ENCODE measurements around the gene SIK2. TPM values are rescaled to one million over a fixed set of nuclear protein-coding genes. Genes with fewer than 3 reads are reported as not detected.
A peak's percentile ranks its signal among the peaks of the same experiment; 100 is the strongest.

Gene SIK2
- total RNA-seq = 7.1 and 8.1 TPM in 2 replicates

DNA sequence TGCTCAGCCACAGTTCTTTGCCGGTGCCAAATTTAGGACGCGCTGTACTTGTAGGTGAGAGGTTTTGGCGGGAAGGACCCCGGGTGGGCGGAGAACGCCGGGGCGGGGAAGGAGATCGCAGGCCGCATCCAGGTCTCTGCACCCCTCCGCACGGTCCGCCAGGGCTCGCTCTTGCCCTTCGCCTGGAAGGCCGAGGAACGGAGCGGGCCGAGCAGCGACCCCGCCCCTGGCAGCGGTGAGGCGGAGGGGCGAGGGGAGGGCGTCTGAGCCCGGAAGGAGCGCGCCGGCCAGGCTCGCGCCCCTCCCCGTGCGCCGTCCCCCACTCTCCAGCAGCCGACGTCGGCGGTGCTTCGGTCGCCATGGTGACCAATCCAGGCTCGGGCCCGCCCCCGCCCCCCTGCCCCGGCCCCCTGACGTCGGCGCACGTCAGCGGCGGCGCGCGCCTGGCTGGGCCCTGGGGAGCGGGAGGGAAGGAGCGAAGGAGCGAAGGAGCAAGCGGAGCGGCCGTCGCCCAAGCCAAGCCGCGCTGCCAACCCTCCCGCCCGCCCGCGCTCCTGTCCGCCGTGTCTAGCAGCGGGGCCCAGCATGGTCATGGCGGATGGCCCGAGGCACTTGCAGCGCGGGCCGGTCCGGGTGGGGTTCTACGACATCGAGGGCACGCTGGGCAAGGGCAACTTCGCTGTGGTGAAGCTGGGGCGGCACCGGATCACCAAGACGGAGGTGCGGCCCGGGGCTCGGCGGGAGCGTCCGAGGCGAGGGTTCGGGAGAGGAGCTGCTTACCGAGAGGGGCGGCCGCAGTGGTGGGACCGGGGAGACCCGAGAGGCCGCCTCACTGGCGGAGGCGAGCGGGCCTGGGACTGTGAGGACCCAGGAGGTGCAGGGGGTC lies at the start of gene SIK2:
Gene SIK2 (plus strand): TSS at position 471 of the 886 bp plus-strand sequence. CDS start 115 bp downstream, at position 586.
- peak within 1 kb of the TSS; percentile 83 for H3K4me3 ChIP-seq (ENCODE audit: low read depth, low read length)
- TF ChIP-seq, protein P1, sequence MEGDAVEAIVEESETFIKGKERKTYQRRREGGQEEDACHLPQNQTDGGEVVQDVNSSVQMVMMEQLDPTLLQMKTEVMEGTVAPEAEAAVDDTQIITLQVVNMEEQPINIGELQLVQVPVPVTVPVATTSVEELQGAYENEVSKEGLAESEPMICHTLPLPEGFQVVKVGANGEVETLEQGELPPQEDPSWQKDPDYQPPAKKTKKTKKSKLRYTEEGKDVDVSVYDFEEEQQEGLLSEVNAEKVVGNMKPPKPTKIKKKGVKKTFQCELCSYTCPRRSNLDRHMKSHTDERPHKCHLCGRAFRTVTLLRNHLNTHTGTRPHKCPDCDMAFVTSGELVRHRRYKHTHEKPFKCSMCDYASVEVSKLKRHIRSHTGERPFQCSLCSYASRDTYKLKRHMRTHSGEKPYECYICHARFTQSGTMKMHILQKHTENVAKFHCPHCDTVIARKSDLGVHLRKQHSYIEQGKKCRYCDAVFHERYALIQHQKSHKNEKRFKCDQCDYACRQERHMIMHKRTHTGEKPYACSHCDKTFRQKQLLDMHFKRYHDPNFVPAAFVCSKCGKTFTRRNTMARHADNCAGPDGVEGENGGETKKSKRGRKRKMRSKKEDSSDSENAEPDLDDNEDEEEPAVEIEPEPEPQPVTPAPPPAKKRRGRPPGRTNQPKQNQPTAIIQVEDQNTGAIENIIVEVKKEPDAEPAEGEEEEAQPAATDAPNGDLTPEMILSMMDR (conservative IDR thresholded peaks at IDR 0.05; ENCODE audit: low read depth, low read length) = peak; percentile 84
- no peak for DNase-seq (ENCODE audit: low read depth)

DNA sequence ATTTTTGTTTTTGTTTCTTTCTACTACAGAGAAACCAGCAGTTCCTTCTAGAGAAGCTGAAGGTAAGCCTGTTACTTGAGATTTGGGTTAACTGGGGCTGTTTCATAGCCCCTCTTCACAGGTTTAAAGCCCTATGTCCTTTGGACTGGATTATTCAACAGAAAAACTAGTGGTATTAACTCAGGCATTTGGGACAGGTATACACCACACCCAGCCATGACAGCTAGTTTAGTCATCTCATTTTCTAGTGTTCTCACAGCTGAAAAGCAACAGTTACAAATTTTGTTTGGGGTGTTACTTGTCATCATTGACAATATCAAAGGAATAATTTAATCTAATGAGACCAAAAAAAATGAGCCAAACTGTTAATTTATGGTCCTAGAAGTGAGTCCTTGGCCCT lies 47.7 kb upstream of the SIK2 start:
- TF ChIP-seq, protein P1 (conservative IDR thresholded peaks at IDR 0.05; ENCODE audit: low read depth, low read length) = no peak
- no peak overlapping the region for H3K4me3 ChIP-seq (ENCODE audit: low read depth, low read length)
- DNase-seq (ENCODE audit: low read depth) = no peak

DNA sequence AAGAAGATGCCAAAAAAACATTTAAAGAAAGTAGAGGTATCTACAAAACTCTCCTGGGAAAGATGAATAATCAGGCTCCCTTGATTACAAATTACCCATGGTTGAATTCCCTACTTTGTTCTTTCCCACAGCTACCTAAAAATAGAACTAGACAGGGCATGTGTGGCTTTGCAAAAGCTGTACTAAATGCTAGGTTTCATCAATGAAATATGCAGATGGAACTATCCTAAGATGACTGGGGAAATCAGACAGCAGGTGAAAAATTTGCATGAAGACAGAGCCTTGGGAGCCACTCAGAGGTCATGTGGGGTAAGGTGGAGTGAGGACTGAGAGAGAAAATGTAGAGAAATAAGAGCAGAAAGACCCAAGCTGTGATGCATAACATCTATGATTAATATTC lies 47.0 kb upstream of the SIK2 start:
- no peak for DNase-seq (ENCODE audit: low read depth)
- TF ChIP-seq, protein P1 (conservative IDR thresholded peaks at IDR 0.05; ENCODE audit: low read depth, low read length) = no peak
- H3K4me3 ChIP-seq (ENCODE audit: low read depth, low read length) = no peak overlapping the region

DNA sequence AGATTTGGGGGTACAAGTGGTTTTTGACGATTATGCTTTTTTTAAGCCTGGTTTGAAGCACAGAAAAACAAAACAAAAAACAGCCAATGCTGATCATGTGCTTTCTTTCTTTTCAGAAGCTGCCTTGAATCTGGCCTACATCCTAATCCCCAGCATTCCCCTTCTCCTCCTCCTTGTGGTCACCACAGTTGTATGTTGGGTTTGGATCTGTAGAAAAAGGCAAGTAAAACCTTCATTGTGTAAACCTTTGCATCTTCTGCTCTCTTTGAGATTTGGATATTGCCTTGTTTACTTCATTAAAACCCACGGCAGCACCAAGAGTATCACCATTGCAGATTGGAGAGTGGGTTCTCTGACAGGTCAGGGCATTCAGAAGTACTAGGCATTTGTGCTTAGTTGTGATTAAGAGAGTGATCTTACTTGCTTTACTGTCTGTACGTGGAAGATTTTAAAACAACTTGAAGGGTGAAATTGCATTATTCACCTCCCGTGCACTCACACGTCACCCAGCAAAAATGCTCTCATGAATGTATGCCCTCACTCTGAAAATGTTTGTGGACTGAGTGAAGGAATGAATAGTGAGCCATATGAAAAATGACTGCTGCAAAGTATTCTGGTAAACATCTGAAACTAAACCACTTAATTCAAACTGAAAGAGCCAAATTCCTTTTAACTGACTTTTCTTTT lies 44.7 kb upstream of the SIK2 start:
- no peak for DNase-seq (ENCODE audit: low read depth)
- TF ChIP-seq, protein P1 (conservative IDR thresholded peaks at IDR 0.05; ENCODE audit: low read depth, low read length) = no peak
- no peak overlapping the region for H3K4me3 ChIP-seq (ENCODE audit: low read depth, low read length)

DNA sequence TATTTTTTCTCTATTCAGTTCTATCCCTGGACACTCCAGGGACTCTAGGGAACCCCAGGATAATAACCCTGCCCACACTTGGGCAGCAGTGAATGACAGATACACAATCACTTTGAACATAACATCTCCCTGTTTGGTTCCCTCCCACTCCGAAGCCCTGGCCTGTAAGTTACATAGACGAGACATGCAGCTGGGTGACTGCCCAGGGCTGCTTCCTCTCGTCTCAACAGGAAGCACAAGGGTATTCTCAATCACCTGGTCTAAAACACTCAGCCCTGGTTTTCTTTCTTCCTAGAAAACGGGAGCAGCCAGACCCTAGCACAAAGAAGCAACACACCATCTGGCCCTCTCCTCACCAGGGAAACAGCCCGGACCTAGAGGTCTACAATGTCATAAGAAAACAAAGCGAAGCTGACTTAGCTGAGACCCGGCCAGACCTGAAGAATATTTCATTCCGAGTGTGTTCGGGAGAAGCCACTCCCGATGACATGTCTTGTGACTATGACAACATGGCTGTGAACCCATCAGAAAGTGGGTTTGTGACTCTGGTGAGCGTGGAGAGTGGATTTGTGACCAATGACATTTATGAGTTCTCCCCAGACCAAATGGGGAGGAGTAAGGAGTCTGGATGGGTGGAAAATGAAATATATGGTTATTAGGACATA lies 42.3 kb upstream of the SIK2 start:
- TF ChIP-seq, protein P1 (conservative IDR thresholded peaks at IDR 0.05; ENCODE audit: low read depth, low read length) = no peak
- H3K4me3 ChIP-seq (ENCODE audit: low read depth, low read length) = no peak overlapping the region
- no peak for DNase-seq (ENCODE audit: low read depth)

DNA sequence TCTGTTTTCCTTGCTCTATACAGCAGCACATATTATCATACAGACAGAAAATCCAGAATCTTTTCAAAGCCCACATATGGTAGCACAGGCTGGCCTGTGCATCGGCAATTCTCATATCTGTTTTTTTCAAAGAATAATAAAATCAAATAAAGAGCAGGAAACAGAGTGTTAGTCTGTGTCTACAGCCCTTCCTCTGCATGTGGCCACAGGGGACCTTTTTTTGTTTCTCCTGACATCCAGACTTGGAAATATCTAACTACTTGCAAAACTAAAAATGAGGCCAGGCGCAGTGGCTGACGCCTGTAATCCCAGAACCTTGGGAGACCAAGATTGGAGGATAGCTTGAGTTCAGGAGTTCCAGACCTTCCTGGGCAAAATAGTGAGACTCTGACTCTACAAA lies 41.4 kb upstream of the SIK2 start:
- no peak overlapping the region for H3K4me3 ChIP-seq (ENCODE audit: low read depth, low read length)
- no peak for DNase-seq (ENCODE audit: low read depth)
- TF ChIP-seq, protein P1 (conservative IDR thresholded peaks at IDR 0.05; ENCODE audit: low read depth, low read length) = no peak
